GM23338 (cell line): Measurements from ENCODE around the gene PRELID3B. TPM values are rescaled to one million over a fixed set of nuclear protein-coding genes. Genes with fewer than 3 reads are reported as not detected.

ENCODE experiments used
- ATAC-seq: fragments of 200-7000 bp; cut with Tn5 transposase; 3 replicates; pipeline ENCODE4 v1.9.1; 2020
- DNase-seq: peaks from one replicate; pipeline ENCODE4 v3.0.0-alpha.2; 2015; ENCODE audit warnings: low spot score
- H2AFZ ChIP-seq: fragments of 200-600 bp; sonication (generic); 2 replicates; pipeline ENCODE4 v1.8.0; 2016; ENCODE audit warnings: antibody characterized with exemption, mild to moderate bottlenecking, moderate library complexity
- H3F3A ChIP-seq: fragments of 200-600 bp; sonication (generic); replicated peaks from 2 replicates; pipeline ENCODE4 v1.8.0; 2017; ENCODE audit warnings: antibody characterized with exemption, mixed run types, low read depth
- H3K27ac ChIP-seq: fragments of 200-600 bp; sonication (generic); 2 replicates; pipeline ENCODE4 v1.6.1; 2016; ENCODE audit warnings: low read depth
- H3K27me3 ChIP-seq: fragments of 200-600 bp; sonication (generic); 2 replicates; pipeline ENCODE4 v1.8.0; 2016; ENCODE audit warnings: mild to moderate bottlenecking, mixed run types, moderate library complexity; ENCODE audit not compliant: insufficient read depth
- H3K36me3 ChIP-seq: fragments of 200-600 bp; sonication (generic); 2 replicates; pipeline ENCODE4 v1.8.0; 2016; ENCODE audit warnings: mild to moderate bottlenecking; ENCODE audit not compliant: insufficient read depth
- H3K4me1 ChIP-seq: fragments of 200-600 bp; sonication (generic); 2 replicates; pipeline ENCODE4 v1.8.0; 2016; ENCODE audit warnings: mild to moderate bottlenecking, moderate library complexity; ENCODE audit not compliant: insufficient read depth
- H3K4me2 ChIP-seq: fragments of 200-600 bp; sonication (generic); 2 replicates; pipeline ENCODE4 v1.7.1; 2017; ENCODE audit warnings: mixed run types
- H3K4me3 ChIP-seq: fragments of 200-600 bp; sonication (generic); 2 replicates; pipeline ENCODE4 v1.6.1; 2016; ENCODE audit warnings: mixed run types
- H3K79me2 ChIP-seq: fragments of 200-600 bp; sonication (generic); replicated peaks from 2 replicates; pipeline ENCODE4 v1.8.0; 2017; ENCODE audit warnings: mild to moderate bottlenecking; ENCODE audit not compliant: insufficient read depth
- H3K9me2 ChIP-seq: fragments of 200-600 bp; sonication (generic); 2 replicates; pipeline ENCODE4 v1.8.0; 2017; ENCODE audit not compliant: insufficient read depth
- H4K20me1 ChIP-seq: fragments of 200-600 bp; sonication (generic); replicated peaks from 2 replicates; pipeline ENCODE4 v1.8.0; 2017; ENCODE audit warnings: mild to moderate bottlenecking; ENCODE audit not compliant: insufficient read depth
- H3K27ac Mint-ChIP-seq: 2 replicates; pipeline ENCODE4 v1.8.0; 2020; ENCODE audit warnings: inconsistent platforms, mild to moderate bottlenecking, moderate library complexity, mixed read lengths
- H3K27me3 Mint-ChIP-seq: 3 replicates; pipeline ENCODE4 v1.8.0; 2022; ENCODE audit warnings: low read depth, mild to moderate bottlenecking, moderate library complexity, mixed read lengths, inconsistent platforms; ENCODE audit not compliant: insufficient read depth, poor library complexity
- H3K36me3 Mint-ChIP-seq: 3 replicates; pipeline ENCODE4 v1.8.0; 2021; ENCODE audit warnings: low read depth, mild to moderate bottlenecking, inconsistent platforms, moderate library complexity, mixed read lengths
- H3K4me1 Mint-ChIP-seq: 3 replicates; pipeline ENCODE4 v1.8.0; 2020; ENCODE audit warnings: mild to moderate bottlenecking, inconsistent platforms, mixed read lengths
- H3K4me3 Mint-ChIP-seq: 3 replicates; pipeline ENCODE4 v1.8.0; 2021; ENCODE audit warnings: moderate library complexity, mild to moderate bottlenecking, inconsistent platforms, mixed read lengths
- H3K9me3 Mint-ChIP-seq: 3 replicates; pipeline ENCODE4 v1.8.0; 2020; ENCODE audit warnings: moderate library complexity, mild to moderate bottlenecking, inconsistent platforms, mixed read lengths
- CREB1 ChIP-seq: fragments of 250-450 bp; sonication (Bioruptor Pico); IDR thresholded peaks from 2 replicates; pipeline ENCODE4 v1.5.0; 2020; ENCODE audit warnings: low read depth, mild to moderate bottlenecking, moderate library complexity
- CTCF ChIP-seq, 2 experiments: fragments of 200-600 bp in 1 of 2; sonication (generic) in 1 of 2; conservative IDR thresholded peaks; 2 replicates each; pipeline versions ENCODE4 v1.5.1 to v1.6.1; 2016 to 2017; ENCODE audit warnings: antibody characterized with exemption in 2 of 2, low read depth in 2 of 2, mild to moderate bottlenecking in 2 of 2, moderate library complexity in 1 of 2
- ETS1 ChIP-seq: IDR thresholded peaks from 2 replicates; pipeline ENCODE4 v1.6.1; 2016; ENCODE audit warnings: antibody characterized with exemption
- EZH2 ChIP-seq: fragments of 200-600 bp; sonication (generic); IDR thresholded peaks from one replicate; pipeline ENCODE4 v1.8.0; 2017; ENCODE audit warnings: antibody characterized with exemption, mild to moderate bottlenecking, low read depth; ENCODE audit not compliant: unreplicated experiment
- EZH2phosphoT487 ChIP-seq: fragments of 200-600 bp; sonication (generic); IDR thresholded peaks from one replicate; pipeline ENCODE4 v1.8.1; 2018; ENCODE audit warnings: antibody characterized with exemption; ENCODE audit not compliant: unreplicated experiment
- JUNB ChIP-seq: IDR thresholded peaks from one replicate; pipeline ENCODE4 v1.6.1; 2016; ENCODE audit warnings: antibody characterized with exemption; ENCODE audit not compliant: unreplicated experiment
- NANOG ChIP-seq: IDR thresholded peaks from 2 replicates; pipeline ENCODE4 v1.6.1; 2016; ENCODE audit warnings: antibody characterized with exemption, borderline replicate concordance
- POLR2AphosphoS5 ChIP-seq: IDR thresholded peaks from 2 replicates; pipeline ENCODE4 v1.6.1; 2016; ENCODE audit warnings: antibody characterized with exemption, low read depth
- REST ChIP-seq: IDR thresholded peaks from one replicate; pipeline ENCODE4 v1.6.1; 2018; ENCODE audit warnings: antibody characterized with exemption; ENCODE audit not compliant: unreplicated experiment
- STAT1 ChIP-seq: IDR thresholded peaks from one replicate; pipeline ENCODE4 v1.6.1; 2016; ENCODE audit warnings: antibody characterized with exemption; ENCODE audit not compliant: unreplicated experiment
- ZNF114 ChIP-seq: fragments of 250-450 bp; sonication (Bioruptor Pico); IDR thresholded peaks from 2 replicates; pipeline ENCODE4 v1.5.0; 2020; ENCODE audit warnings: mild to moderate bottlenecking, moderate library complexity
- ZNF331 ChIP-seq: fragments of 250-450 bp; sonication (Bioruptor Pico); IDR thresholded peaks from 2 replicates; pipeline ENCODE4 v1.5.0; 2020; ENCODE audit warnings: low read depth, mild to moderate bottlenecking, moderate library complexity
- ZNF462 ChIP-seq: fragments of 250-450 bp; sonication (Bioruptor Pico); IDR thresholded peaks from 2 replicates; pipeline ENCODE4 v1.5.0; 2020; ENCODE audit warnings: mild to moderate bottlenecking, moderate library complexity
- polyA plus RNA-seq: library from polyadenylated mRNA; unstranded; fragments of >200 nt; fragmentation: Nextera tagmentation; extraction: Ambion mirVana; gene quantifications from 2 replicates; pipeline ENCODE4 v1.2.1, GENCODE V29; 2016
- total RNA-seq: library from RNA; depleted of rRNA; stranded (reverse); fragments of >200 nt; shearing (Covaris generic); gene quantifications from 2 replicates; pipeline ENCODE4 v1.2.3, GENCODE V29; 2014

PRELID3B gene
- total and polyA plus RNA-seq, 2 experiments from 2014 or later, result 42.7 to 43.6 TPM

DNA sequence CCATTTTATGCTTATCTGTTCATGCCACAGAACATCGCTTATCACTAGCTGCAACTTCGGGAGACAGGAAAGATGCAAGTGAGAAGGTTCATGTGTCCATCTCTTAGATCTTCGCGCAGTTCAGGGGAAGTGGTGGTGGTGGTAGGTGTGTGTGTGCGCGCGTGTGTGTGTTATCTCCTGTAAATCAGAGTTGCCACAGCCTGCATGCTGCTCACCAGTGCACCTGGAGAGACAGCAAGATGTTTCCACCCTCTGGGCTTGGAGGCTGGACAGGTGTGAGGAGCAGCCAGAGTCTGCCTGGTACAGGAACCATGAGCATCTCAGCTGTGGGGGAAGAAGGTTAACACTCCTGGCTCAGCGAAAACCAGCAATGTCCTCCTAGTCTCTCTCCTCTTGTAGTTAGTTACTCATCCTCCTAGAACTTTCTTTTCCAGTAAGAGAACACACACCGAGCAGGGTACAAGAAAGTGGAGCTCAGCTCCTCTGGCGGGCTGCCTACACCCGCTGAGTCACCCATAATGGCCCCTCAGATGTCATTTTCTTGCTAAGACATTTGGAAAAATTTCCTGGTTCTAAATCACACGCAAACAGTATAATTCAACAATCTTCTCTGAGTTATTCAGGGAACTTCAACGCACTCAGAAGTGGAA lies 28.5 kb downstream of the PRELID3B start:
- peaks cover 19% of the 10 kb centered on the region for H3K27me3 Mint-ChIP-seq

More for the DNA sequence above, 28.5 kb downstream of the PRELID3B start:
- Histone ChIP-seq H3K4me2 (no peak overlapping the region), H4K20me1 (no peaks in the 10 kb centered on the region), H3F3A (no peaks in the 10 kb centered on the region), H3K4me1 (peaks cover 5% of the 10 kb centered on the region; the same call in 1 of the 2 replicates), H3K9me2 (no peaks in the 10 kb centered on the region), H3K27ac (no peak overlapping the region), H2AFZ (no peak overlapping the region), H3K36me3 (no peaks in the 10 kb centered on the region), H3K4me3 (no peak overlapping the region), H3K27me3 (no peaks in the 10 kb centered on the region), H3K79me2 (no peaks in the 10 kb centered on the region)
- no peak overlapping the region for H3K4me3 Mint-ChIP-seq
- TF ChIP-seq ZNF331 (CRISPR knock-in tag) (no peak), ZNF114 (CRISPR knock-in tag) (no peak), STAT1 (no peak), CTCF (conservative IDR thresholded peaks at IDR 0.05; ENCODE audit: low read depth in 2 of 2) (no peak), ZNF462 (CRISPR knock-in tag) (no peak), CREB1 (no peak), JUNB (no peak), REST (no peak), EZH2phosphoT487 (no peak), ETS1 (no peak), POLR2AphosphoS5 (no peak), NANOG (no peak), EZH2 (no peak)
- ATAC-seq (no peak), DNase-seq (no peak)
- no peak overlapping the region for H3K27ac Mint-ChIP-seq
- peaks cover 24% of the 10 kb centered on the region; the same call in 2 of the 3 replicates for H3K4me1 Mint-ChIP-seq
- H3K36me3 Mint-ChIP-seq, result no peaks in the 10 kb centered on the region
- no peaks in the 10 kb centered on the region for H3K9me3 Mint-ChIP-seq
